ENCODE data around the gene DOCK3.
A peak's percentile ranks its signal among the peaks of the same experiment; 100 is the strongest.

DOCK3 gene

DNA sequence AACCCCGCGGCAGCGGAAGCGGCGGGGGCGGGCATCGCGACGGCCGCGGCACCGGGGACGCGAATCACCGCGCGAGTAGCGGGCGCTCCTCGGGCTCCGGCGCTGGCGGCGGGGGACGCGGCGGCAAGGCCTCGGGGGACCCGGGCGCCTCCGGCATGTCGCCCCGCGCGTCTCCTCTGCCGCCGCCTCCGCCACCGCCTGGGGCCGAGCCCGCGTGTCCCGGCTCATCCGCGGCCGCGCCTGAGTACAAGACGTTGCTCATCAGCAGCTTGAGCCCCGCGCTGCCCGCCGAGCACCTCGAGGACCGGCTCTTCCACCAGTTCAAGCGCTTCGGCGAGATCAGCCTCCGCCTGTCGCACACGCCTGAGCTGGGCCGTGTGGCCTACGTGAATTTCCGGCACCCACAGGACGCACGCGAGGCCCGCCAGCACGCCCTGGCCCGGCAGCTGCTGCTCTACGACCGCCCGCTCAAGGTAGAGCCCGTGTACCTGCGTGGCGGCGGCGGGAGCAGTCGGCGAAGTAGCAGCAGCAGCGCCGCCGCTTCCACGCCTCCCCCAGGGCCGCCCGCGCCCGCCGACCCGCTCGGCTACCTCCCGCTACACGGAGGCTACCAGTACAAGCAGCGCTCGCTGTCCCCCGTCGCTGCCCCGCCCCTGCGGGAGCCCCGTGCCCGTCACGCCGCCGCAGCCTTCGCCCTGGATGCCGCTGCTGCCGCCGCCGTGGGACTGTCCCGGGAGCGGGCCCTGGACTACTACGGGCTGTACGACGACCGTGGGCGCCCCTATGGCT lies 717.0 kb downstream of the DOCK3 start:
- no peak for DNase-seq (ENCODE audit: low read depth)
- peak overlapping the region; percentile 56 for H3K4me3 ChIP-seq (ENCODE audit: low read length)
- TF ChIP-seq, protein P1, sequence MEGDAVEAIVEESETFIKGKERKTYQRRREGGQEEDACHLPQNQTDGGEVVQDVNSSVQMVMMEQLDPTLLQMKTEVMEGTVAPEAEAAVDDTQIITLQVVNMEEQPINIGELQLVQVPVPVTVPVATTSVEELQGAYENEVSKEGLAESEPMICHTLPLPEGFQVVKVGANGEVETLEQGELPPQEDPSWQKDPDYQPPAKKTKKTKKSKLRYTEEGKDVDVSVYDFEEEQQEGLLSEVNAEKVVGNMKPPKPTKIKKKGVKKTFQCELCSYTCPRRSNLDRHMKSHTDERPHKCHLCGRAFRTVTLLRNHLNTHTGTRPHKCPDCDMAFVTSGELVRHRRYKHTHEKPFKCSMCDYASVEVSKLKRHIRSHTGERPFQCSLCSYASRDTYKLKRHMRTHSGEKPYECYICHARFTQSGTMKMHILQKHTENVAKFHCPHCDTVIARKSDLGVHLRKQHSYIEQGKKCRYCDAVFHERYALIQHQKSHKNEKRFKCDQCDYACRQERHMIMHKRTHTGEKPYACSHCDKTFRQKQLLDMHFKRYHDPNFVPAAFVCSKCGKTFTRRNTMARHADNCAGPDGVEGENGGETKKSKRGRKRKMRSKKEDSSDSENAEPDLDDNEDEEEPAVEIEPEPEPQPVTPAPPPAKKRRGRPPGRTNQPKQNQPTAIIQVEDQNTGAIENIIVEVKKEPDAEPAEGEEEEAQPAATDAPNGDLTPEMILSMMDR (conservative IDR thresholded peaks at IDR 0.05; ENCODE audit: low read depth, low read length) = no peak

DNA sequence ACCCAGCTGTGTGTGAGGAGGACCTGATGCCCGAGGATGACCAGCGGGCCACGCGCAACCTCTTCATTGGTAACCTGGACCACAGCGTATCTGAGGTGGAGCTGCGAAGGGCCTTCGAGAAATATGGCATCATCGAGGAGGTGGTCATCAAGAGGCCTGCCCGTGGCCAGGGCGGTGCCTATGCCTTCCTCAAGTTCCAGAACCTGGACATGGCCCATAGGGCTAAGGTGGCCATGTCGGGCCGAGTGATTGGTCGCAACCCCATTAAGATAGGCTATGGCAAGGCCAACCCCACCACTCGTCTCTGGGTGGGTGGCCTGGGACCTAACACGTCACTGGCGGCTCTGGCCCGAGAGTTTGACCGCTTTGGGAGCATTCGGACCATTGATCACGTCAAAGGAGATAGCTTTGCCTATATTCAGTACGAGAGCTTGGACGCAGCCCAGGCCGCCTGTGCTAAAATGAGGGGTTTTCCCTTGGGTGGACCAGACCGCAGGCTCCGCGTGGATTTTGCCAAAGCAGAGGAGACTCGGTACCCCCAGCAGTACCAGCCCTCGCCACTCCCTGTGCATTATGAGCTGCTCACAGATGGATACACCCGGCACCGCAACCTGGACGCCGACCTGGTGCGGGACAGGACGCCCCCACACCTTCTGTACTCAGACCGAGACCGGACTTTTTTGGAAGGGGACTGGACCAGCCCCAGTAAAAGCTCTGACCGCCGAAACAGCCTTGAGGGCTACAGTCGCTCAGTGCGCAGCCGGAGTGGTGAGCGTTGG lies 717.8 kb downstream of the DOCK3 start:
- TF ChIP-seq, protein P1 (conservative IDR thresholded peaks at IDR 0.05; ENCODE audit: low read depth, low read length) = no peak

DNA sequence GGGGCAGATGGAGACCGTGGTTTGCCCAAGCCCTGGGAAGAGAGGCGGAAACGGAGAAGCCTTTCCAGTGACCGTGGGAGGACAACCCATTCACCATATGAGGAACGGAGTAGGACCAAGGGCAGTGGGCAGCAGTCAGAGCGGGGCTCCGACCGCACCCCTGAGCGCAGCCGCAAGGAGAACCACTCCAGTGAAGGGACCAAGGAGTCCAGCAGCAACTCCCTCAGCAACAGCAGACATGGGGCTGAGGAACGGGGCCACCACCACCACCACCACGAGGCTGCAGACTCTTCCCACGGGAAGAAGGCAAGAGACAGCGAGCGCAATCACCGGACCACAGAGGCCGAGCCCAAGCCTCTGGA lies 718.4 kb downstream of the DOCK3 start:
- no peak overlapping the region for H3K4me3 ChIP-seq (ENCODE audit: low read length)
- TF ChIP-seq, protein P1 (conservative IDR thresholded peaks at IDR 0.05; ENCODE audit: low read depth, low read length) = no peak
- no peak for DNase-seq (ENCODE audit: low read depth)

More for the DNA sequence above, 717.8 kb downstream of the DOCK3 start:
- peak overlapping the region; percentile 56 for H3K4me3 ChIP-seq (ENCODE audit: low read length)
- DNase-seq (ENCODE audit: low read depth) = no peak

DNA sequence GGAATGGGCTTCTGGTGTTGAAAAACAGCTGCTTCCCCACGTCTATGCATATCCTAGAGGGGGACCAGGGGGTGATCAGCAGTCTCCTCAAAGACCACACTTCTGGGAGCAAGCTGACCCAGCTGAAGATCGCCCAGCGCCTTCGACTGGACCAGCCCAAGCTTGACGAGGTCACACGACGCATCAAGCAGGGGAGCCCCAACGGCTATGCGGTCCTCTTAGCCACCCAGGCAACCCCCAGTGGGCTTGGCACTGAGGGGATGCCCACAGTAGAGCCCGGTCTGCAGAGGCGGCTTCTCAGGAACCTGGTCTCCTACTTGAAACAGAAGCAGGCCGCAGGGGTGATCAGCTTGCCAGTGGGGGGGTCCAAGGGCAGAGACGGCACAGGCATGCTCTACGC lies 718.8 kb downstream of the DOCK3 start:
- TF ChIP-seq, protein P1 (conservative IDR thresholded peaks at IDR 0.05; ENCODE audit: low read depth, low read length) = no peak
- H3K4me3 ChIP-seq (ENCODE audit: low read length) = no peak overlapping the region
- DNase-seq (ENCODE audit: low read depth) = no peak

DNA sequence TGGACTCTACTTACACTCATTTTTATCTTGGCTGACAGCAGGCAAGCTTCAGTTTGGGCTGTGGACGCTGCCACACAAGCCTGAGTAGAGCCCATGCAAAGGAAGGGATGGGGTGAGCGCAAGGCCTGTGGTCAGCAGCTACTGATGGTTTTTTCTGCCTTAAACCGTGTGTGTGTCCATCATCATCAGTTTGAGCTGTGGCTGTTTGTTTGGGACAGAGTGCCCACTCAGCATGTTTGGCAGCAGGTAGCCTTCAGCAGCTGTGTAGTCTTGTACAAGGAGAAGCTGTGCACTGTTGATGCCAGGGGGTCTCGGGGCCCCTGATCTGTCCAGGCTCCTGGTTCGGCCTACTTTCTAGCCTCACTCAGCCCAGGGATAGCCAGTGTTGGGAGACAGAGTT lies 719.8 kb downstream of the DOCK3 start:
- DNase-seq (ENCODE audit: low read depth) = no peak
- TF ChIP-seq, protein P1 (conservative IDR thresholded peaks at IDR 0.05; ENCODE audit: low read depth, low read length) = no peak
- no peak overlapping the region for H3K4me3 ChIP-seq (ENCODE audit: low read length)

DNA sequence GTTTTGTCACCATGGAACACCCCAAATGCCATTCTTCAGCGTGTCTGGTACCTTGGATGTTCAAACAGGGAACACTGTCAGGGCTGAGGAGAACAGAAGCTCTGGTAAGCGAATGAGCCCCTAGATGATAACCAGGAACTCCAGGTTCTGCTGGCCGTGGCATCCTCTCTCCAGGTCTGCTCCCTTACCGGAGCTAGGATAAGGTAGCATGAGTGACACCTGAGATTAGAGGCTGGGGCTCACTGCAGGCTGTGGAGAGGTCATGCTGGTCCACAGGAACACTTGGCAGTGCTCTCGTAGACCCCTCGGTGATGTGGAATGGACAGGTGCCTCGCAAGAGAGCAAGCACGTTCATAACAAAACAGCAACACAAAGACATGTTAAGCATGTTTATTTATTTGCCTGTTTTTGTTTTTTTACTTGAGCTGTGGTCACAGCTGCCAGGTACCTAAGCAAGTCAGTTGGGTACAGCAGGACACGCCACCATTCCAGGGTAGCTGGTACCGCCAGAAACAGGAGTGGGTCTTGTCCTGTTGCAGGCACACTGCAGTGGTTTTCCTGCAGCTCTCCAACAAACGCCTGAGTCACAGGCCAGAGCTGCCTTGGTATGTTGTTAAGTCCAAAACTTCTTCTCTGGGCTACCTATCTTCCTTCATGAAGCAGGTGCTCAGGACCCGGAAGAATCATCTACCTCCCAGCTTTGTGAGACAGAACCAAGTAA lies 720.9 kb downstream of the DOCK3 start:
- no peak for DNase-seq (ENCODE audit: low read depth)
- TF ChIP-seq, protein P1 (conservative IDR thresholded peaks at IDR 0.05; ENCODE audit: low read depth, low read length) = no peak
- no peak overlapping the region for H3K4me3 ChIP-seq (ENCODE audit: low read length)
